MV-4-11 (cell line): Measurements from ENCODE around the gene CACNA1D.

Experiments used
- DNase-seq: peaks from one replicate; lab custom pipeline; 2025; lab: John Stamatoyannopoulos, UW

CACNA1D gene

DNA sequence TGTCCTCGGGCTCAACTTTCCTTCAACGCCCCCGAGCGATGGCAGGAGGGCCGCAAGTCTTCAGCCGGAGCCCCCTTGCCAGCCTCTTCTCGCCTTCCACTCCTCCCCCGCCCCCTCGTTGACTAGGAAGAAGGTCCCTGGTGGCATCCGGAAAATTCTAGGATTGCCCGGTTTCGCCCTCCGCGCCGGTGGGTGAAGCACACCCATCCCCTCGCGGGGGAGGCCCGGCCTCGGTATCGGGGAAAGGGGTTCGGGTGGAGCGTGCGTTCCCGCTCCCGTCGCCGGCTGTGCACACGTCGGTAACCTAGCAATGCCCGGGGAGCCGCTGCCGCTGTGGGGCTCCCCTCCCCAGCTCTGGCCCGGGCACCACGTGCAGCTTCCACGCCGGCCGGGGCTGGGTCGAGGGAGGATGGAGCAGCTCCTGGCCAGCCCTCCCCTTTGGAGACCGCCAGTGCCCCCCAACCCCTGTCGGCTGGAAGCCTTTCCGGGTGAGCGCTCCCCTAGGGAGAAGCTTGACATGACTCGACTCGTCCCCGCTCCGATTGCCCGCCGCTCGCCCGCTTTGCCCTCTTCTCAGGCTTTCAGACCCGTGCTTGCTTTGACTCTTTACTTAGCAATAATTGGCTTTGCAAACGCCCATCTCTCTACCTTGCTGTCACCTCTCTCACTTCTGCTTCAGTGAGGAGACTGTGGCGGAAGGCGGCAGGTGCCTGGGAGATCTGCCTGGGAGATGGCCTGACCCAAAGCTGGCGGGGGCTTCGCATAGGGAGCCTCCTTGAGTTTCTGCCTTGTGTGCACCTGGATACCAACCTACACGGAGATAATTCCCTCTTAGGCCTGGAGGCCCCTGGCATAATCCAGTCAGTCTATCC, 1.3 kb downstream of the CACNA1D start:
- DNase-seq, result no peak

DNA sequence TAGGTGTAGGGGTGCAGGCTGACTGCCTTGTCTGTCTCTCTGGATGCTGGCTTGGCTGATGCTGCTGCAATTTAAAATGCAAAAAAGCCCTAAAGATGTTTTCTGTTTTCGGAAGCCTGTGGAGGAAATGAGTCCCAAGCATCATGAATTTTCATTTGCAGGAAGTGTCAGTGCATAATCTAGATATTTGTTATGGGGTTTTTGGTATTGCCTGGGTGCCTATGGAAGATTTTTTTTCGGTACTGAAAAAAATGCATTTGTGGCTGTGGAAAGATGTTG, 1.9 kb downstream of the CACNA1D start:
- no peak for DNase-seq

DNA sequence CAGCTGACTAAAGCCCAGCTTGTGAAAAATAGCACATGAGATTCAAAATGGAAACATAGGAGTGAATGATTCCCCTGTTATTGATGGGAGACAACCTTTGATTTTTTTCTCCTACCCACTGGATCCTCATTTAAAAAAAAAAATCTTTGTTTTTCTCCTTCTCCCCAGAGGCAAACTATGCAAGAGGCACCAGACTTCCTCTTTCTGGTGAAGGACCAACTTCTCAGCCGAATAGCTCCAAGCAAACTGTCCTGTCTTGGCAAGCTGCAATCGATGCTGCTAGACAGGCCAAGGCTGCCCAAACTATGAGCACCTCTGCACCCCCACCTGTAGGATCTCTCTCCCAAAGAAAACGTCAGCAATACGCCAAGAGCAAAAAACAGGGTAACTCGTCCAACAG, 2.6 kb downstream of the CACNA1D start:
- DNase-seq, result peak; percentile 27

GRCh38 chr3:53498806-53499641, 4.6 kb downstream of the CACNA1D start:
- no peak for DNase-seq

DNA sequence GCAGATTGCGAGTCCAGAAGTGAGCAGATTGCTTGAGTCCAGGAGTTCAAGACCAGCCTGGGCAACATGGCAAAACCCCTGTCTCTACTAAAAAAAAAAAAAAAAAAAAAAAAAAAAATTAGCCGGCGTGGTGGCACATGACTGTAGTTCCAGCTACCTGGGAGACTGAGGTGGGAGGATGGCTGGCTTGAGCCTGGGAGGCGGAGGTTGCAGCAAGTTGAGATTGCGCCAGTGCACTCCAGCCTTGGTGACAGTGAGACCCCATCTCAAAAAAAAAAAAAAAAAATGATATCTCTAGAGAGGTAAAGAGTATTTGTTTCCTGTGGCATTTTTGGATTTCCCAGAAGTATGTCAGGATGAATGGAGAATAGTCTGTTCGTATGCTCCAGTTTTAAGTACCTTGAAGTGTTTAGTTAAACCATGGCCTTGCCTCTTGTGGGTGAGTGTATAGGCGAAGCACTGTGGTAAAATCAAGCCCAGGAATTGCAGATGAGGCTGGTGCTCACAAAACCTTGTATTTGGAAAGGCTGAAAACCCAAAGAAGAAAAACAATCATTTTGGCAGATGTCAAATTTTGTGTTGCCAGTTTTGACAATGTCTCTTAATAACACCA, 5.9 kb downstream of the CACNA1D start:
- DNase-seq, result no peak

- DNase-seq, result no peak
These were observed 6.8 kb downstream of the CACNA1D start for GRCh38 chr3:53501178-53501577.

DNA sequence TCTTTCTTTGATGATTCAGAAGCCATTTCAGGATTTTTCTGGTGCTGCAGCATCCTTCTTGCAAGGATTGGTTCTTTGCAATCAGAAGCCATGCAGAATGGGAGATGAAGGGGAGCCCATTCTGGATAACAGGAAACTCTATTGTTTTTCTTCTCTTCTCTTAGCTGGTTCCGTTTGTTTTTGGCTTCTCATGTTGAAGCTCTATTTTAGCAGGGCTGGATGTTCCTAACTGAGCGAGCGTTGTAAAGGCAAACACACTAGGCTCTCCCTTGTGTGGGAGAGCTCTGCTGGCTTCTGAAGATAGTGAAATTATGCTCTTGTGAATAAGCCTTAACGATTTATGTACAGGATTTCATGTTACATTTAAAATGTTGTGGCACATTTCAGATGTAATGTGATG, 8.3 kb downstream of the CACNA1D start:
- no peak for DNase-seq

DNA sequence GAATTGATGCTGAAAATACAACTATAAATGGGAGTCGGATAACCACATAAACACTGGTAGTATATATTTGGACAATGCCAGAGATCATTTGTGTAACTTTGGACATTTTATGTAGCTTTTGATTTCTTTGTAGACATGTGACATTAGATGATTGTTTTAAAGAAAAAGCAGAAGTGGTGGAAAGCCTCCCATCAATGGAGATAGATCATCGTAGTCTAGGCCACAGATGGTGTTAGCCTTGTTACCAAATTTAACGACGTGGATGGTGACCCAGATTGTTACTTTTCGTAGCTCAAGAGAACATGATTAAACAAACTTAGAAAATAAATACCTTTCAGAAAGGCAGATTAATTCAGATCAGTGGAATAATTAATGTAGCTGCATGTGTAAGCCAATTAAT, 8.8 kb downstream of the CACNA1D start:
- DNase-seq, result peak; percentile 65

DNA sequence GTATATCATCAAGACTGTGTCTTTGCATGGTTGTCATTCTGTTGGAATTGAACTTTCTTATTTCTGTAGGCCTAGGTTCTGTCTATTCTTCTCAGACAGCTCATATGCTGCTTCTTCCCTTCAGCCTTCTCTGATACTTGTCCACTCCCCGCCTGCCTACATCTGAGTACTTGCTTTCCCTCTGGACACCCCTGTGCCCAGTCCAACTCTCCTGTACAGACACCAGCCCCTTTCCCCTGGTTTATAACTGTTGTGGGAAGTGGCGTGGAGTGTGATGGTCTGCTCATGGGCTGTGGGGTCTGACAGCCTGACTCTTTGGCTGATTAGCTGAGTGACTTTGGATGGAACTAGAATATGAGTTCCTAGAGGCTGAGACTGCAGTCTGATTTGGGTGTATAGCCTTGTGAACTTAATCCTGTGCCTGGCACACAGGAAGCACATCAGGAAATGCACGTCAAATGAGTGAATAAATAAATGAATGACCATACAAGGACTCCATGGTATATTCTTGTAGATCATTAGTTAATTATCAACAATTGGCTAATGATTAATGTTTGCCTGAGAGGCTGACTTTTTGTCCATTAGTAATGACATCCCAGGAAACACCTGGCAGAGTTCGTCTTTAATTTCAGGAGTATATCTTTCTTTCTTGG, 11.8 kb downstream of the CACNA1D start:
- DNase-seq, result no peak

GRCh38 chr3:53506763-53507145, 12.3 kb downstream of the CACNA1D start:
- no peak for DNase-seq

- no peak for DNase-seq
These were observed 15.1 kb downstream of the CACNA1D start for GRCh38 chr3:53509494-53509893.

- DNase-seq, result no peak
These were observed 16.1 kb downstream of the CACNA1D start for GRCh38 chr3:53510508-53510907.

- DNase-seq, result no peak
These were observed 16.8 kb downstream of the CACNA1D start for GRCh38 chr3:53511246-53511645.

DNA sequence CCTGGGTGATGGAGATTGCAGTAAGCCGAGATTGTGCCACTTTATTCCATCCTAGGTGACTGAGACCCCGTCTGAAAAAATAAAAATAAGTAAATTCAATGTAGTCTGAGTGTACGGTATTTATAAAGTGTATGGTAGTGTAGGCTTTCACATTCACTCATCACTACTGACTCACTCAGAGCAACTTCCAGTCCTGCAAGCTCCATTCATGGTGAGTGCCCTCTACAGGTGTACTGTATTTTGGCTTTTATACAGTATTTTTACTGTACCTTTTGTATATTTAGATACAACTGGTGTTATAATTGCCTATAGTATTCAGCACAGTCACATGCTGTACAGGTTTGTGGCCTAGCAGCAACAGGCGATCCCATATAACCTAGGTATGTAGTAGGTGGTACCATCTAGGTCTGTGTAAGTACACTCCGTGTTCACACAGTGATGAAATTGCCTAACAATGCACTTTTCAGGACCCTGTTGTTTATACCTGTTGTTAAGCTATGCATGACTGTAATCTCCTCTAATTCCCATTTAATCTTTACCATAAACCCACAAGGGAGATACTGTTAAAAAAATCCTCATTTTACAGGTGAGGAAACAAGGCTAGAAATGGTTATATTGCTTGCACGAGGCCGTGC, 19.3 kb downstream of the CACNA1D start:
- DNase-seq, result no peak

GRCh38 chr3:53516339-53516738, 21.9 kb downstream of the CACNA1D start:
- no peak for DNase-seq

- peak; percentile 74 for DNase-seq
These were observed 24.1 kb downstream of the CACNA1D start for GRCh38 chr3:53518495-53518981.

DNA sequence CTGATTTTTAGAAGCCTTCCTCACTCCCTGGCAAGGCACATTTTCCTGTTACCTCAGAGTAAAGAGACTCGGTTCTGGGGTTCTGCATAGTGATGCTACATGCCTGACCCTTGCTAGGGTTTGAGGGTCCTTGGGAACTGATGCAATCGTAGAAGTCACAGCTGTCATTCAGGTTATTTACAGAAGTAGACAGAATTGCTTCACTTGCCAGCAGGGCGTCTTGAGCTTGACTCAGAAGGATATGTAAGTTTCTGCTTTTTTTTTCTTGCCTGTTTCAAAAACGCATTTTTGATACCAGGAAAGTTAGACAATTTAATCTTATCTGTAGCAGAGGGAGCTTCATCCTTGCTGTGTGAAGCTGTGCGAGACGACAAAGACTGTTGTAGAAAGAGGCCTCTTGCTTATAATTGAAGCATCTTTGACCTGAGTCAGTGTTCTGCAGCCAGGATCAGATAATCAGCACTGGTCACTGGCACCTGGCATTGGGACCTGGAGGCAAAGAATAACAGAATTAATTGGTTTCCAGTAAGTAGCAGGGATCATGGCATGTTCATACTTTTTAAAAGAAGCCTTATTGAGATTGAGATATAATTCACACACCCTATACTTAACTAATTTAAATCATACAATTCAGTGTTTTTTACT, 24.8 kb downstream of the CACNA1D start:
- DNase-seq, result peak; percentile 83

- DNase-seq, result no peak
These were observed 28.9 kb downstream of the CACNA1D start for GRCh38 chr3:53523346-53523745.

GRCh38 chr3:53524566-53524965, 30.2 kb downstream of the CACNA1D start:
- no peak for DNase-seq

- DNase-seq, result no peak
These were observed 31.6 kb downstream of the CACNA1D start for GRCh38 chr3:53525765-53526703.
